Endothelial cell (in vitro differentiated cells): ENCODE data around the gene SFXN4. TPM values are rescaled to one million over a fixed set of nuclear protein-coding genes. Genes with fewer than 3 reads are reported as not detected.

Source experiments
- DNase-seq: peaks from one replicate; pipeline ENCODE4 v3.0.0; 2021; ENCODE audit warnings: low spot score
- H3K27ac Mint-ChIP-seq: one replicate; pipeline ENCODE4 v1.8.0; 2021; ENCODE audit warnings: mixed read lengths, inconsistent platforms; ENCODE audit not compliant: unreplicated experiment
- H3K27me3 Mint-ChIP-seq: one replicate; pipeline ENCODE4 v1.8.0; 2021; ENCODE audit warnings: mild to moderate bottlenecking, moderate library complexity, mixed read lengths, inconsistent platforms; ENCODE audit not compliant: unreplicated experiment
- H3K36me3 Mint-ChIP-seq: one replicate; pipeline ENCODE4 v1.8.0; 2021; ENCODE audit warnings: mild to moderate bottlenecking, low read depth, mixed read lengths, inconsistent platforms; ENCODE audit not compliant: unreplicated experiment
- H3K4me1 Mint-ChIP-seq: one replicate; pipeline ENCODE4 v1.8.0; 2021; ENCODE audit warnings: mild to moderate bottlenecking, mixed read lengths, inconsistent platforms; ENCODE audit not compliant: unreplicated experiment
- H3K4me3 Mint-ChIP-seq: one replicate; pipeline ENCODE4 v1.8.0; 2021; ENCODE audit warnings: mild to moderate bottlenecking, mixed read lengths, inconsistent platforms; ENCODE audit not compliant: unreplicated experiment
- H3K9me3 Mint-ChIP-seq: one replicate; pipeline ENCODE4 v1.8.0; 2021; ENCODE audit warnings: mixed read lengths, inconsistent platforms; ENCODE audit not compliant: unreplicated experiment
- CTCF ChIP-seq: fragments of 200-600 bp; sonication (generic); IDR thresholded peaks from one replicate; pipeline ENCODE4 v1.5.0; 2021; ENCODE audit warnings: antibody characterized with exemption; ENCODE audit not compliant: unreplicated experiment
- total RNA-seq: library from RNA; stranded (reverse); fragmentation: NEBNext Ultra II Directional; extraction: Animal tissue kit (Norgen Biotek cat#: 25700); gene quantifications from one replicate; pipeline ENCODE4 v1.2.1, GENCODE V29; 2021; ENCODE audit not compliant: unreplicated experiment

Gene SFXN4
- total RNA-seq, 1 donor from 2014 or later = 19.0 TPM

- no peak for DNase-seq
- TF ChIP-seq CTCF = no peak
- H3K27ac Mint-ChIP-seq = no peak overlapping the region
- H3K36me3 Mint-ChIP-seq = peaks cover 26% of the 10 kb centered on the region
- peaks cover 5% of the 10 kb centered on the region for H3K27me3 Mint-ChIP-seq
- no peaks in the 10 kb centered on the region for H3K9me3 Mint-ChIP-seq
- peaks cover 22% of the 10 kb centered on the region for H3K4me1 Mint-ChIP-seq
- H3K4me3 Mint-ChIP-seq = peak overlapping the region; percentile 86
These were observed 595 bp upstream of the SFXN4 start for GRCh38 chr10:119166118-119166500.

GRCh38 chr10:119162452-119163092 lies 2.9 kb downstream of the SFXN4 start:
- H3K36me3 Mint-ChIP-seq = peaks cover 12% of the 10 kb centered on the region
- H3K27me3 Mint-ChIP-seq = peaks cover 5% of the 10 kb centered on the region
- TF ChIP-seq CTCF = no peak
- H3K4me3 Mint-ChIP-seq = peak overlapping the region; percentile 6
- no peaks in the 10 kb centered on the region for H3K9me3 Mint-ChIP-seq
- H3K27ac Mint-ChIP-seq = no peak overlapping the region
- H3K4me1 Mint-ChIP-seq = peaks cover 22% of the 10 kb centered on the region
- no peak for DNase-seq

DNA sequence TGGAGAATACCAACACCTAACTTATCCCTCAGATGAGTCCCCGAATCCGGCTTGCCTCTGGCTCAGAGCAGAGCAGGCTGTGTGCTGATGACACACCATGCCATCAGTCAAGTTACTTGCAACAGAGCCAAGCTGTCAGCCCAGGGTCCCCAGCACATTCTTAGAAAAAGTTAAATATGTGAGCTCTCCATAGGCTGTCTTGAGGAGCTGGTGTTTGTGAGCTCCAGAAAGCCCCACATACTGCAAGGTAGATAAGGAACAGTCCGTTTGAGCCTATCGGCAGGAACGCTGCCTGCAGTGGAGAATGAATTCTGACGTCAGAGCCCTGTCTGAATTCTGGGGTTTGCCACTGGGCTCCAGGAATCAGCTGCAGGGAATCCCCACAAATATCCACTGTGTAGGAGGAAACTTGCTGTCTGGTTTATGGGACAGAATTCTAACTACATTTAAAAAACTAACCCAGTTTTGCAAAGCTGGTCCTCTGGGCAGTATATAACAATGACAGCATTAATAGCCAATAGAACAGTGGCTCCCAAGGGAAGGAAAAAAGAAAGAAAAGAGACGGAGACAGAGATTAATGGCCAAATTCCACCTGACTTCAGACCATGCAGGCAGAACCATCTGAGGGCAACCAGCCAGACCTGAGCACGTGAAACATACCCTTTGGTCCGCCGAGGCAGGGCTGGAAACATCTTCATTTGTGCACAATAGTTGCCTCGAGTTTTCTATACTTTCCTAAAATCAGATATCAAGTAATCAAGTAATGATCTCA lies 3.6 kb downstream of the SFXN4 start:
- H3K27me3 Mint-ChIP-seq = peaks cover 5% of the 10 kb centered on the region
- H3K4me1 Mint-ChIP-seq = peaks cover 16% of the 10 kb centered on the region
- no peak for DNase-seq

GRCh38 chr10:119159332-119159731 lies 6.2 kb downstream of the SFXN4 start:
- no peak for DNase-seq
- no peak for TF ChIP-seq CTCF
- Mint-ChIP-seq H3K4me3 (no peak overlapping the region), H3K4me1 (peaks cover 5% of the 10 kb centered on the region), H3K36me3 (peaks cover 14% of the 10 kb centered on the region), H3K27me3 (no peaks in the 10 kb centered on the region), H3K9me3 (no peaks in the 10 kb centered on the region), H3K27ac (no peak overlapping the region)

More for the DNA sequence above, 3.6 kb downstream of the SFXN4 start:
- Mint-ChIP-seq H3K9me3 (no peaks in the 10 kb centered on the region), H3K36me3 (peaks cover 7% of the 10 kb centered on the region), H3K27ac (no peak overlapping the region), H3K4me3 (peak overlapping the region; percentile 6)
- no peak for TF ChIP-seq CTCF

- Mint-ChIP-seq H3K36me3 (peaks cover 24% of the 10 kb centered on the region), H3K4me3 (no peak overlapping the region), H3K4me1 (no peaks in the 10 kb centered on the region), H3K9me3 (no peaks in the 10 kb centered on the region), H3K27ac (no peak overlapping the region), H3K27me3 (no peaks in the 10 kb centered on the region)
- DNase-seq = no peak
- TF ChIP-seq CTCF = no peak
These were observed 11.9 kb downstream of the SFXN4 start for GRCh38 chr10:119153661-119154060.
